GM12875 (cell line): Measurements from ENCODE around the gene LURAP1L.

Source experiments
- H3K4me3 ChIP-seq: one replicate; pipeline ENCODE4 v1.5.1; 2011; ENCODE audit warnings: low read depth, low read length, control low read depth
- TF ChIP-seq, protein P1 (sequence below): IDR thresholded peaks from 2 replicates; pipeline ENCODE4 v1.5.1; 2011; ENCODE audit warnings: low read depth, mild to moderate bottlenecking, control low read depth, inconsistent platforms, low read length, moderate library complexity, borderline replicate concordance; ENCODE audit not compliant: insufficient read depth

Gene LURAP1L

DNA sequence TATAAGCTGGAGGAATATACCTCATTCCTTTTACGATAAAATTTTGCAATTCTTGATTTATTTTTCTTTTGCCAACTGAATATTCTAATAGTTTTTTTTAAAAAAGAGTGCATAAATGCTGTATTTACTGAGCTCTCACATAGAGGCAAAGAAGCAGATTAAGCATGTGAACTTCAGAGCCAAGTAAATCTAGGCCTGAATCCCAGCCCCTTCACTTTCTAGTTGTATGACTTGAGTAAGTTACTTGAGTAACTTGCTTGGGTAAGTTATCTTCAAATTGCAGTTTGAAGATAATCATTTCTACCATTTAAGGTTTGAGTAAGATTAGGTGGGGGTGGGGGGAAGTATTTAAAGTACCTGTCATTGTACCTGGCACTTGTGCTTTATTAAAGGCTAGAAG lies 21.8 kb downstream of the LURAP1L start:
- TF ChIP-seq, protein P1, sequence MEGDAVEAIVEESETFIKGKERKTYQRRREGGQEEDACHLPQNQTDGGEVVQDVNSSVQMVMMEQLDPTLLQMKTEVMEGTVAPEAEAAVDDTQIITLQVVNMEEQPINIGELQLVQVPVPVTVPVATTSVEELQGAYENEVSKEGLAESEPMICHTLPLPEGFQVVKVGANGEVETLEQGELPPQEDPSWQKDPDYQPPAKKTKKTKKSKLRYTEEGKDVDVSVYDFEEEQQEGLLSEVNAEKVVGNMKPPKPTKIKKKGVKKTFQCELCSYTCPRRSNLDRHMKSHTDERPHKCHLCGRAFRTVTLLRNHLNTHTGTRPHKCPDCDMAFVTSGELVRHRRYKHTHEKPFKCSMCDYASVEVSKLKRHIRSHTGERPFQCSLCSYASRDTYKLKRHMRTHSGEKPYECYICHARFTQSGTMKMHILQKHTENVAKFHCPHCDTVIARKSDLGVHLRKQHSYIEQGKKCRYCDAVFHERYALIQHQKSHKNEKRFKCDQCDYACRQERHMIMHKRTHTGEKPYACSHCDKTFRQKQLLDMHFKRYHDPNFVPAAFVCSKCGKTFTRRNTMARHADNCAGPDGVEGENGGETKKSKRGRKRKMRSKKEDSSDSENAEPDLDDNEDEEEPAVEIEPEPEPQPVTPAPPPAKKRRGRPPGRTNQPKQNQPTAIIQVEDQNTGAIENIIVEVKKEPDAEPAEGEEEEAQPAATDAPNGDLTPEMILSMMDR = no peak
- H3K4me3 ChIP-seq = no peak overlapping the region

DNA sequence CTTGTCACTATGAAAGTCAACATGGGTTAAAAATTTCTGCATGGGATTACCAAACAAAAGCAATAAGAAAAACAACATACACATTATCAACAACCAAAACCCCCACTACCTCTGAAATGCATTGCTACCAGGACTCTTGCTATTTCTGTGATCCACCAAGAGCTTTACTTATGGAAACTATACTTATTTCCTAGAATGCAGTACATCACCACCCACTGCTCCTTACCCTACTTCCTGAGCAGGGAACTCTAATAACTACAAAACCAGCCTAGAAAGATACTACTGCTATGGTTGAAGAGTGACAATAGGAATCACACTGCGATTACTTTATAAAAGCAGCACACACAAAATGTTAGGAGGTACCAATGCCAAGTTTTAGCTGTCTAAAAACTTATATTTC lies 22.2 kb downstream of the LURAP1L start:
- TF ChIP-seq, protein P1 = no peak
- H3K4me3 ChIP-seq = no peak overlapping the region

DNA sequence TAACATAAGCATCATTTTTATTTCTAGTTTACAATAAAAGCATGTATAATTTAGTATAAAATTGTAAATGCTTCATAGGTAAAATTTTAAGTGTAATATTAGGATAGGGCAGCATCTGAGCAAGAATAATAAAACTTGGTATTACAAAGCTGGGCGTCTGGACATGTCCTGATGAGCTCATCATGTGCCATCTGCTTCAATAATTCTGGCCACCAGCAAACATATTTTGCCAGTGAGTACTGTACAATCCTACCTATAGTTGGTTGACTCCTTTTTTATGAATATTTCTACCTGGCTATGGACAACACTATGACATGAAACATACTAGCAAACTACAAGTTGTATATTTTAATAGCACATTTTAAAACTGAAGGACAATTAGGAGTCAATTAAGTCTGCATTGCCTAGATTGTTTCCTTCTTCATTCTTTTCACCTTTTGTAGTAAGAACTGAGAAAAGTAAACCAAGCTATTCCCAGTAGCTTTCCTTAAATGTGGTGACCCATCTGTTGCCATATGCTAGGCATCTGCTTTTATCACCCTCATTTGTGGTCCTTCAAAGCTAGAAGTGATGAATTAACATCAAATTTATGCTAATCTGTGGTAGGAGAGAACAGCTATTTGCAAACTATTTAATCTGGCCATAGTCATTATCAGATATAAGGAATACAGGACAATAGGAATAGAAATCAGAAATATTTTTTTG lies 23.4 kb downstream of the LURAP1L start:
- TF ChIP-seq, protein P1 = no peak
- H3K4me3 ChIP-seq = no peak overlapping the region

DNA sequence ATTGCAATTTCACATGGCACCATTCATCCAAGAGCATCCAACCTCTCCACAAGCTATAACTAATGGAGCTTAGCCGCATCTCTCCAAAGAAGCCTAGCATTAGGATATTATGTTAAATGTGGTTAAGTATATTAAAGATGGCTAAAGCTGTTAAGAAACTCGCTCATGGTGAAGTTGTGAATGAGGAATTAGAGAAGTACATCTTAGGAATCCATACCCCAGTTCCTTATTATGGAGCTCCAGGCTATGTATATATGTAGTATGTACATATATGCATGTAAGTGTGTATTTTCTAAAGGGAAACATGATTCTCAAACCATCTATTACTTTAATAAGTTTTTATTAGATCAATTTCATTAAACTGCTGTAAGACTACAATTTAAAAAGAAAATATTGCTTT lies 26.4 kb downstream of the LURAP1L start:
- TF ChIP-seq, protein P1 = no peak
- H3K4me3 ChIP-seq = no peak overlapping the region

DNA sequence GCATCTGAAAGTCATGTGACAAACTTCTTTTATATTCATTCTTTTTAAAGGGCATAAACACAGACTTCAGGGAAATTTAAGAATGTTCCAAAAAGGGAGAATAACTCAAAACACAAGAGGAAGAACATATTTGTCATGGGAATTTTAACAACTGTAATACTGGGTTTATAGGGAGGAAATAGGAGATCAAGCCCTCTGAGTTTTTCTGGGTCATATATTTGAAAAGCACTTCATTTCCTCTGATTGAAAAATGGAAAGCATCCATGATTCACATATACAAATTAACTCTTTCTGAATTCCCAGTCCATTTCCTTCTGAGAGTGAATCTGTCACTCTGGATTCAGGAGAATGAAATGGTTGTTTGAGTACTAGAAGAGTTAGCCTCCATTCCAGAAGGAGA lies 26.8 kb downstream of the LURAP1L start:
- TF ChIP-seq, protein P1 = no peak
- H3K4me3 ChIP-seq = no peak overlapping the region

DNA sequence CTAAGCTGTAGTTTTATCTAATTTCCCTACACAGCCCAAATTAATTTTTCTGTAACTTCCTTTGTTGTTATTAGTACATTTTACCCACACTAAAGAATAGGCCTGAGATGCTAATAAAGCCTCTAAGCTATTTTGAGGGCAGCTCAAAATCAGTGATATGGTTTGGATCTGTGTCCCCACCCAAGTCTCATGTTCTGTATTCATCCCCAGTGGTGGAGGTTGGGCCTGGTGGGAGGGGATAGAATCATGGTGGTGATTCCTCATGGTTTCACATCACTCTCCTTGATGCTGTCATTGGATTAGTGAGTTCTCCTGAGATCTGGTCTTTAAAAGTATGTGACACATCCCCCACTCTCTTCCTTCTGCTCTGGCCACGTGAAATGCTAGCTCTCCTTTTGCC lies 27.3 kb downstream of the LURAP1L start:
- H3K4me3 ChIP-seq = no peak overlapping the region
- TF ChIP-seq, protein P1 = no peak

DNA sequence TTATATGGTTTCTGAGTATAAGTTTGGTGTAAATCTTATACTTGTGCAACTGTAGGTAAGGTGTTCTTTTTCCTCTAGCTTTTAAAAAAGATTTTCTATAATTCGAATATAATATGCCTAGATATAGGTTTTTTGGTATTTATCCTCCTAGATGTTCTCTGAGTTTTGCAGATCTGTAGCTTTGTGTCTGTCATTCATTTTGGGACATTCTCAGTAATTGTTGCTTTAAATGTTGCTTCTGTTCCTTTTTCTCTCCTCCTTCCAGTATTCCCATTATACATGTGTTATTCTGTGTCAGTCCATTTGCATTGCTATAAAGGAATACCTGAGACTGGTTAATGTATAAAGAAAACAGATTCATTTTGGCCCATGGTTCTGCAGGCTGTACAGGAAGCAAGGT lies 33.7 kb downstream of the LURAP1L start:
- H3K4me3 ChIP-seq = no peak overlapping the region
- TF ChIP-seq, protein P1 = no peak
